ENCODE measurements around the gene PIRT.

DNA sequence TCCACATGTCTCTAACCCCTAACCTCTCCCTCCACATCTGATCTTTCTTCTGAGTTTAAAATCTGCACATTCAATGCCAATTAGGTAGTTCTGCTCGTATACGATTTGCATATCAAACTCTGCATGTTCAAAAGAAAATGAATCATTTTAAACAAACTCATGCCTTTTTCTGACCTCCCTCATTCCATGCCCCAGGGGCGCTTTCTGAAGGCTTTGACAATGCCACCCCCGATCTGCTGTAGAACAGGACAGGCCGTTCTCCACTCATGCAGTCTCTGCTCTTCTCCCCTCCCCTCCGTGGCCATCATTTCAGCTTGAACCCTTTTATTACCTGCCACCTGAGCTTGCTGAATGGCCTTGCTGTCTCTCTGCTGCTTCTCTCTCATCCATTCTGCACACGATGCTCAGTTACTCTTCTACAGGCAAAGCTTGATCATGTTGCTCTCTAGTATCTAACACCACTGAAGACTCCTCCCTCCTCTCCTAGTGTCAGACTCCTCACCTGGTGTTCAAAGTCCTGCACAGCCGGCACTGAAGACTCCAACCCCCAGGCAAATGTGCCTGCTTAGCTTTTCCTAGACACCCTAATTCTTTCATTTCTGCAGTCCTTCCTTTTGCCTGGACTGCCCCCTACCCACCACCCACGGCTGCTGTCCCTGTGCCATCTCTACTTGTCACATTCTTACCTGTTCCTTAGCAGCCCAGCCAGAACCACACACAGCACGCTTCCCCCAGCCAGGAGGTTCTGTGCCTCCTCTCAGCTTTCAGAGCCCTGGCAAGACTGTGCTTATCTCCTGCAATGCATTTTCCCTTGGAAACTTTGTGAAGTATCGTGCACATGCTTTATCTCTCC lies 40.2 kb downstream of the PIRT start:
- TF ChIP-seq, protein P1, sequence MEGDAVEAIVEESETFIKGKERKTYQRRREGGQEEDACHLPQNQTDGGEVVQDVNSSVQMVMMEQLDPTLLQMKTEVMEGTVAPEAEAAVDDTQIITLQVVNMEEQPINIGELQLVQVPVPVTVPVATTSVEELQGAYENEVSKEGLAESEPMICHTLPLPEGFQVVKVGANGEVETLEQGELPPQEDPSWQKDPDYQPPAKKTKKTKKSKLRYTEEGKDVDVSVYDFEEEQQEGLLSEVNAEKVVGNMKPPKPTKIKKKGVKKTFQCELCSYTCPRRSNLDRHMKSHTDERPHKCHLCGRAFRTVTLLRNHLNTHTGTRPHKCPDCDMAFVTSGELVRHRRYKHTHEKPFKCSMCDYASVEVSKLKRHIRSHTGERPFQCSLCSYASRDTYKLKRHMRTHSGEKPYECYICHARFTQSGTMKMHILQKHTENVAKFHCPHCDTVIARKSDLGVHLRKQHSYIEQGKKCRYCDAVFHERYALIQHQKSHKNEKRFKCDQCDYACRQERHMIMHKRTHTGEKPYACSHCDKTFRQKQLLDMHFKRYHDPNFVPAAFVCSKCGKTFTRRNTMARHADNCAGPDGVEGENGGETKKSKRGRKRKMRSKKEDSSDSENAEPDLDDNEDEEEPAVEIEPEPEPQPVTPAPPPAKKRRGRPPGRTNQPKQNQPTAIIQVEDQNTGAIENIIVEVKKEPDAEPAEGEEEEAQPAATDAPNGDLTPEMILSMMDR (IDR thresholded peaks at IDR 0.05), result no peak
- TF ChIP-seq POLR2A (IDR thresholded peaks at IDR 0.05), result no peak
